Endothelial cell of hepatic sinusoid (primary cell): ENCODE measurements around the gene ASB6.

Experiments
- in situ Hi-C: cut with HindIII; loops from 2 replicates; pipeline ENCODE4 v1.10.0; 2017; ENCODE audit warnings: low sequenced_read_pairs

The ASB6 gene

DNA sequence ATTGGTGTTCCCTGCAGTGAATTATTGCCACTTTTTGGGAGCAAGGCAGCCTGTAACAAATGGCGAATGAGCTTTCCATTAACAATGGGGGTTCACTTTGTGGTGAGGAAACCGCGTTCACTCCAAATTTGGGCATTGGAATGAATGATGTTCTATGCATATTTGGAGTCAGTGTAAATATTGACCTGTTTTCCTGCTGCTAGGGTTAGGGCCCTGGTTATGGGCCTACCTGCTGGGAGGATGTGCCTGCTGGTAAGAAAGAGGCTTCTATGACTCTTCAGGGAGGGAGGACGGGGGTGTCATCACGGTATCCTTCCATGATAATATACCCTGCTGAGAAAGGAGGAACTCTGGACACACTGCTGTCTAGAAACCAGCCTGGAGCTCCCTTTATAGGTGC, 50.0 kb downstream of the ASB6 start:
- in situ Hi-C loops: no loop called here

DNA sequence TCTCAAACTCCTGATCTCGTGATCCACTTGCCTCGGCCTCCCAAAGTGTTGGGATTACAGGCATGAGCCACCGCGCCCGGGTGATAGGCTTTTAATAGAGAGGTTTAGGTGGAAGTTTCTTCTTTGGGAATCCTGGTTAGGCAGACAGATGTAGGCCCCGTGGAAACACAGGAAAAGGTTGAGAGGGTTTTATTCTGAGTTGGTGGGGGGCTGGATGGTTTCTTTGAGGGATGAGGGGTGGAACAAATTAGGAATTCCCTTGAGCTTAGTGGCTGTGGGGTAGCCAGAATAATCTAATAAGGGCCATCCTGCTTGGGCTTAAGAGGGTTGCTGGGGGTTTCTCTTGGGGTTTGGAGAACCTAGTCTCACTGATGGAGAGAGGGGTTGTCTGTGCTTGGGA, 51.5 kb downstream of the ASB6 start:
- in situ Hi-C loops: no loop called here

DNA sequence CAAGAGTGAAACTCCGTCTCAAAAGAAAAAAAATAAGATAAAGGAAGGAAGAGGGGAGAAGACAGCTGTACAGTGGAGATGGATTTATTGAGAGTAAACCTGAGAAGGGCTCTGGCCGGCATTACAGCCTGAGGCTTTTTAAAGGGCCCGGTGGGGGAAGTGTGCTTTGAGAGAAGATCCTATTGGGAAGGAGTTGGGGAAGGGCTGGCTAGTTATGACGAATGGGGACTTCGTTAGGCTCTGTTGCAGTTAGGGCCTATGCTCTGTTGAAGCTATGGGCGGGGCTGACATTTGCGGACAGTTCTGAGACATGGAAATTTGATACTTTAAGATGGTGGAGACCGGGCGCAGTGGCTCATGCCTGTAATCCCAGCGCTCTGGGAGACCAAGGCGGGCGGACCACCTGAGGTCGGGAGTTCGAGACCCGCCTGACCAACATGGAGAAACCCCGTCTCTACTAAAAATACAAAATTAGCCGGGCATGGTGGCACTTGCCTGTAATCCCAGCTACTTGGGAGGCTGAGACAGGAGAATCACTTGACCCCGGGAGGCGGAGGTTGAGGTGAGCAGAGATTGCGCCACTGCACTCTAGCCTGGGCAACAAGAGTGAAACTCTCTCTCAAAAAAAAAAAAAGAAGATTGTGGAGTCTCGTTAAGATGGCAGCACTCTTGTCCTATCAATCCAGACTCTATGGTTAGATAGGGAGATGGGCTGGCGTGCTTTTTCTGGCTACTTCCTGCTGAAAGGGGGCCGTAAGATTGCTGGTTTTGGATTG, 54.3 kb downstream of the ASB6 start:
- in situ Hi-C loops: no loop called here

DNA sequence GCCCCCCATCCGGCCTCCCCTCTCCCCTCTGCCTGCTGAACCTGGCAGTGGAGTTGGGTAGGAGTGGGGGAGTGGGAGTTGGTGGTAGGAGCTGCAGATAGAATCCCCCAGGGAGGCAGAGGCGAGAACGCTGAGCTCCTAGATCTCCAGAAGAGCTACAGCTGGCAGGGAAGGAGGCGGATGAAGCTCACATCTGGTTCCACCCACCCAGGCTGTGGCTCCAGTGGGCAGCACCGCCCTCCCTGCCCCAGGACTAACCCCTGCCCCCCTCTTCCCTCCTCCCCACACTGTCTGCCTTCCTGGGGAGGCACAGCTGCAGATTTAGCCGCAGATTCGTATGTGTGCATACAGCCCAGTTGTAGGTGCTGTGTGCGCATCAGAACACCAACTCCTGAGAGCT, 55.3 kb downstream of the ASB6 start:
- in situ Hi-C loops: no loop called here

DNA sequence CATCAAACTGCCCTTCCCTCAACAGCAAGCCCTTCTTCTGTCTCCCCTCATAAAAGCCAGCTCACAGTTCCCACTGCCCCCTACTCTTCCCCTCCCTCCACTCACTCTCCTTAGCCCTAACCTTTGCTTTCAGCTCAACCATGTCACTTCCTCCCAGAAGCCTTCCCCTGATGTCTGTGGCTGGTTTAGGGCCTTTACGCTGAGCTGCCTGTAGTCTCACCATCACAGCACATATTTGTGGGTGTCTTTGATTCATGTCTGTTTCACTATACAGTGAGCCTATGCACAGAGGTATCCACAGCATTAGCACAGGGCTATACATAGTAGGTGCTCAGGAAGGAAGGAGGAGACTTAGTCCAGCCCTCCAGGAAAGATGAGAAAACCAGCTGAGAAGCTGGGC, 55.7 kb downstream of the ASB6 start:
- in situ Hi-C loops: no loop called here

DNA sequence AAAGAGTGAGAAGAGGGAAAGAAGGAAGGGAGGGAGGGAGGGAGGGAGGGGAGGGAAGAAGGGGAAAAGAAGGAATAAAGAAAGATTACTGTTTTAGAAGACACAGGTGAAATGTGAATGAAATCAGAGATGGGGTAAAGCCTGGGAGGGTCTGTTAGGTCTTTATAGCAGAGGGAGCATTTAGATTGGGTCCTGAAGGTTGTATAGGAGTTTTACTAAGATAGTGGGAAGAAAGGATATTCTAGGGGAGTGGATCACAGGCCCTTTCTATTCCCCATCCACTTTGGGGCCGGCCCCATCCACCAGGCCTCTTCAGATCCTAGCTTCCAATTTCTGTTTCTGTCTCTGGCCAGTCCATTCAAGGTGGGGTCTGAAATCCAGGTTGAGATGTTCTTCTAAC, 56.6 kb downstream of the ASB6 start:
- in situ Hi-C loops: no loop called here
